Cardiac muscle cell (in vitro differentiated cells and primary cell): ENCODE data around the gene GPT2. TPM values are rescaled to one million over a fixed set of nuclear protein-coding genes. Genes with fewer than 3 reads are reported as not detected.

ENCODE experiments used
- DNase-seq, 2 donors: peaks; one replicate each; pipeline versions ENCODE4 v3.0.0 to v3.0.0-alpha.2; 2010 to 2017; ENCODE audit warnings: low read depth in 1 of 2, low spot score in 1 of 2
- H3K27ac ChIP-seq: fragments of 200-600 bp; sonication (generic); 2 replicates; pipeline ENCODE4 v1.5.1; 2016
- H3K27me3 ChIP-seq: fragments of 200-600 bp; sonication (generic); 2 replicates; pipeline ENCODE4 v1.6.0; 2016; ENCODE audit warnings: control low read depth
- H3K36me3 ChIP-seq: fragments of 200-600 bp; sonication (generic); 2 replicates; pipeline ENCODE4 v1.5.1; 2016; ENCODE audit warnings: control low read depth
- H3K4me1 ChIP-seq: fragments of 200-600 bp; sonication (generic); 2 replicates; pipeline ENCODE4 v1.8.1; 2017; ENCODE audit warnings: low read depth, mild to moderate bottlenecking, mixed run types
- H3K4me3 ChIP-seq: fragments of 200-600 bp; sonication (generic); 2 replicates; pipeline ENCODE4 v1.5.1; 2016; ENCODE audit warnings: mild to moderate bottlenecking
- H3K9me3 ChIP-seq: fragments of 200-600 bp; sonication (generic); 2 replicates; pipeline ENCODE4 v1.5.1; 2017; ENCODE audit warnings: low read depth, mild to moderate bottlenecking, control low read depth
- polyA plus RNA-seq: library from polyadenylated mRNA; unstranded; fragments of >200 nt; fragmentation: Nextera tagmentation; extraction: Ambion mirVana; gene quantifications from 2 replicates; pipeline ENCODE4 v1.2.1, GENCODE V29; 2016
- total RNA-seq: library from RNA; depleted of rRNA; stranded (reverse); fragments of >200 nt; gene quantifications from 2 replicates; pipeline ENCODE4 v1.2.3, GENCODE V29; 2016
- TF ChIP-seq, protein P1 (sequence below): IDR thresholded peaks from 2 replicates; pipeline ENCODE4 v1.5.1; 2012; ENCODE audit warnings: low read depth, mild to moderate bottlenecking, low read length

The GPT2 gene
- total and polyA plus RNA-seq, 2 experiments from 2014 or later: 35.4 to 36.6 TPM

GRCh38 chr16:46889942-46890300, 5.8 kb downstream of the GPT2 start:
- Histone ChIP-seq H3K27me3 (no peaks in the 10 kb centered on the region), H3K27ac (no peak overlapping the region), H3K36me3 (no peaks in the 10 kb centered on the region), H3K4me3 (no peak overlapping the region), H3K4me1 (peaks cover 15% of the 10 kb centered on the region), H3K9me3 (no peaks in the 10 kb centered on the region)
- TF ChIP-seq, protein P1, sequence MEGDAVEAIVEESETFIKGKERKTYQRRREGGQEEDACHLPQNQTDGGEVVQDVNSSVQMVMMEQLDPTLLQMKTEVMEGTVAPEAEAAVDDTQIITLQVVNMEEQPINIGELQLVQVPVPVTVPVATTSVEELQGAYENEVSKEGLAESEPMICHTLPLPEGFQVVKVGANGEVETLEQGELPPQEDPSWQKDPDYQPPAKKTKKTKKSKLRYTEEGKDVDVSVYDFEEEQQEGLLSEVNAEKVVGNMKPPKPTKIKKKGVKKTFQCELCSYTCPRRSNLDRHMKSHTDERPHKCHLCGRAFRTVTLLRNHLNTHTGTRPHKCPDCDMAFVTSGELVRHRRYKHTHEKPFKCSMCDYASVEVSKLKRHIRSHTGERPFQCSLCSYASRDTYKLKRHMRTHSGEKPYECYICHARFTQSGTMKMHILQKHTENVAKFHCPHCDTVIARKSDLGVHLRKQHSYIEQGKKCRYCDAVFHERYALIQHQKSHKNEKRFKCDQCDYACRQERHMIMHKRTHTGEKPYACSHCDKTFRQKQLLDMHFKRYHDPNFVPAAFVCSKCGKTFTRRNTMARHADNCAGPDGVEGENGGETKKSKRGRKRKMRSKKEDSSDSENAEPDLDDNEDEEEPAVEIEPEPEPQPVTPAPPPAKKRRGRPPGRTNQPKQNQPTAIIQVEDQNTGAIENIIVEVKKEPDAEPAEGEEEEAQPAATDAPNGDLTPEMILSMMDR: no peak
- no peak for DNase-seq

DNA sequence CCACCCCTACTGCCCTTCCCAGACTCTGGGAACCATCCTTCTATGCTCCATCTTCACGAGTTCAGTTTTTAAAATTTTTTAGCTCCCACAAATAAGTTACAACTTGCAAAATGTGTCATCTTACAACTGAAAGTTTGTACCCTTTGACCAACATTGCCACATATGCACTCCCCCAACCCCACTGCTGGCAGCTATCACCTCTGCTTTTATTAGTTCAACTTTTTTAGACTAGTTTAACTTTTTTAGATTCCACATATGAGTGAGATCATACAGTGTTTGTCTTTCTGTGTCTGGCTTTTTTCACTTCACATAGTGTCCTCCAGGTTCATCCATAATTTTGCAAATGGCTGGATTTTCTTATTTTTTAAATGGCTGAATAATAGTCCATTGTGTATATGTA, 7.7 kb downstream of the GPT2 start:
- Histone ChIP-seq H3K36me3 (no peaks in the 10 kb centered on the region), H3K27ac (no peak overlapping the region), H3K27me3 (no peaks in the 10 kb centered on the region), H3K9me3 (no peaks in the 10 kb centered on the region), H3K4me1 (peaks cover 10% of the 10 kb centered on the region), H3K4me3 (no peak overlapping the region)
- no peak for DNase-seq
- TF ChIP-seq, protein P1: no peak

DNA sequence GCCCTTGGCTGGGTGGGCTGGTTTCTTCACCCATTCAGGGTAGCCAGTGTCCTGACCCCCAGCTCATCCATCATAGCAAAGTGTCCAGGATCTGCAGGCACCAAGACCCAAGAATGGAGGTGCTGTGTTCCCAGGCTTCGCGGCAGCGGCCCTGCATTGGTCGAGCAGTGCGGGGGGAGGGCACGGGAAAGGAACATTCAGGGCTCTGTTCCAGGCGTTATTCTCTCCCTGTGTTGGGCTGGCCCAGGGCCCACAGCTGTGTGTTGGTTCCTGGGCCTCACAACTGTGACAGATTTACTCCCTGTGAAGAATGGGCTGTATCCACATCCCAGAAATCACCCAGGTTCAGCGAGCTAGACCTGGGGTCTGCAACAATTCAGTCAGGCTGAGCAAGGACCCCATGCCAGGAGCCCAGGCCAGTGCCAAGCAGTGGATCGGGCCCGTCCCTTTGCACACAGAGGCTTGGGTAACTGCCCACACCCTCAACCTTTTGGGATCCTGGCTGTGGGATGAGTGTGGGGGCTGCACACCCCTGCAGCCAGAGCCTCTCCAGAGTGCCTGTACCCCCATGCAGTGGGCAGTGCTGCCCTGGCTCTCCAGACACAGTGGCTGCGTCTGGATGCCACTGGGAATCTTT, 10.0 kb downstream of the GPT2 start:
- TF ChIP-seq, protein P1: no peak
- no peaks in the 10 kb centered on the region for H3K9me3 ChIP-seq
- H3K36me3 ChIP-seq: no peaks in the 10 kb centered on the region
- no peak overlapping the region for H3K27ac ChIP-seq
- peak in 1 of 2 donors; percentile 68 for DNase-seq
- no peak overlapping the region for H3K4me3 ChIP-seq
- H3K27me3 ChIP-seq: no peaks in the 10 kb centered on the region
- H3K4me1 ChIP-seq: peaks cover 10% of the 10 kb centered on the region

GRCh38 chr16:46895399-46896313, 11.5 kb downstream of the GPT2 start:
- Histone ChIP-seq H3K36me3 (no peaks in the 10 kb centered on the region), H3K27ac (no peak overlapping the region), H3K27me3 (no peaks in the 10 kb centered on the region), H3K4me3 (no peak overlapping the region), H3K4me1 (peaks cover 10% of the 10 kb centered on the region), H3K9me3 (no peaks in the 10 kb centered on the region)
- TF ChIP-seq, protein P1: no peak
- no peak for DNase-seq

DNA sequence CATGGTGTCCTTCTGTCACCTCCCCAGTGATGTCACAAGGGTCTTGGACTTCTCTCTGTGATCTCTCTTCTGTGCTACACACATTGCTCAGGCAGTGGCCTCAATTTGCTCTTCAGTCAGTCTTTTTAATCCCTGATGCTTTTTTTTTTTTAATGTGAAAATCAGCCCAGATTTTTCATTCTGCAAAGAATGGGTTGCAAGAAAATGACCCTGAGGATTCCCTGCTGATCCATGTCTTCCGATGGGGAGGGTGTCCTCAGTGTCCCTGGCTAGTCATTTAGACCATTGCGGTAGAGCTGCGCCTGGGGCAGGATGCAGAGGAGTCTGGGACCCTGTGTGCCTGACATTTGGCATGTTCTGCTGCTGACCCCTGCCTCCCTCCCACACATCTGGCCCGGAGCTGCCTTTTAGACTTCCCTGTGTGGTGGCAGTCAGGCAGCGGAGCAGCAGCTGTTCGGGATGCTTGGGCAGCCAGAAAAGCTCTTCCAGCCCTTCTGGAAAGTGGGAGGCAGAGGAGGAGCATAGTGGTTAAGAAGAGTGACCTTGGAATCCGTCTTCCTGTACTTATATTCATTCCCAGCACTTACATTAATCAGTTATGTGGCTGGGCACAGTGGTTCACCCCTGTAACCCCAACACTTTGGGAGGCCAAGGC, 12.3 kb downstream of the GPT2 start:
- Histone ChIP-seq H3K27ac (no peak overlapping the region), H3K4me1 (peaks cover 10% of the 10 kb centered on the region), H3K36me3 (no peaks in the 10 kb centered on the region), H3K4me3 (no peak overlapping the region), H3K27me3 (no peaks in the 10 kb centered on the region), H3K9me3 (no peaks in the 10 kb centered on the region)
- TF ChIP-seq, protein P1: no peak
- peak in 1 of 2 donors; percentile 63 for DNase-seq
